Right renal pelvis (tissue), 4 donors: Measurements from ENCODE around the gene TTF2. TPM values are rescaled to one million over a fixed set of nuclear protein-coding genes. Genes with fewer than 3 reads are reported as not detected.
"Not testable (repeated sequence)": the region's sequence is repeated elsewhere in the genome, so short reads cannot be mapped to it uniquely, and the experiment has no call there.

Source experiments
- DNase-seq, 4 donors: peaks; one replicate each; pipeline ENCODE4 v3.0.0-alpha.2; 2013; ENCODE audit warnings: low read depth in 4 of 4, low spot score in 3 of 4, missing footprints in 1 of 4
- polyA plus RNA-seq, 4 donors: library from polyadenylated mRNA; unstranded; fragments of 120-200 nt; gene quantifications; one replicate each; pipeline ENCODE4 v1.2.1, GENCODE V29; 2013; ENCODE audit not compliant: insufficient read length in 4 of 4

Gene TTF2
- polyA plus RNA-seq, 4 donors, result 17.3 to 24.9 (median 23.0) TPM

DNA sequence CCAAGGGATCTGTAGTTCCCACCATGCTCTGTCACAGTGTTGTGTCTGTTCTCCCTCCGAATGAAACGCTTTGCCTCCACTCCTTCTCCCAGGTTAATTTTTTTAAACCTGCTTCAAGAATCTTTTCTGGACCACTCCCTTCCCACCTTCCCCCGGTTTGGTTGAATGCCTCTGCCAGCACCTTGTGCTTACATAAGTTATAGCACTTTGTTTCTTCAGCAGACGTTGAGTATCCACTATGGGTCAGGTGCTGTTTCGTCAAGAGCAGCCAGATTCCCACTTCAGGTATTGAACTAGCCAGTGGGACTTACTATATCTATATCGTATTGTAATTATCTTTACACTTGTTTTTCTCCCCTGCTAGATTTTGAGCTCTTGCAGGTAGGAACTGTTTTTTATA is 27.6 kb downstream of the TTF2 start:
- DNase-seq, result no peak

DNA sequence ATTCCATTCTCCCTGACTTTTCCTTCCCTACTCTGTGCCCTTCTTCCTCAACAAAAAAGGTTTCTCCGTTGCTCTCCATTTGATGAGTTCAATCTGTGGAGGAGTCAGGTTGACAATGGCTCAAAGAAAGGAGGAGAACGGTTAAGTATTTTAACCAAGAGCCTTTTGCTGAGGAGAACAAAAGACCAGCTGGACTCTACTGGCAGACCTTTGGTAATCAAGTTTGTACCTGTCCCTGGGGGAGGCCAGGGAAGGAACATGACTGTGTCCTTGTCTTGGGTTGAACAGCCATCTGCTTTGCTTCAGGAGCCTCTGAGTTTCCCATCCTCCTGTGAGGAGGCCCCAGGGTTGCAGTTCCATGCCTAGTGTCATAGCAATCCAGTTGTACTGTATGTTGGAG is 29.9 kb downstream of the TTF2 start:
- no peak for DNase-seq

DNA sequence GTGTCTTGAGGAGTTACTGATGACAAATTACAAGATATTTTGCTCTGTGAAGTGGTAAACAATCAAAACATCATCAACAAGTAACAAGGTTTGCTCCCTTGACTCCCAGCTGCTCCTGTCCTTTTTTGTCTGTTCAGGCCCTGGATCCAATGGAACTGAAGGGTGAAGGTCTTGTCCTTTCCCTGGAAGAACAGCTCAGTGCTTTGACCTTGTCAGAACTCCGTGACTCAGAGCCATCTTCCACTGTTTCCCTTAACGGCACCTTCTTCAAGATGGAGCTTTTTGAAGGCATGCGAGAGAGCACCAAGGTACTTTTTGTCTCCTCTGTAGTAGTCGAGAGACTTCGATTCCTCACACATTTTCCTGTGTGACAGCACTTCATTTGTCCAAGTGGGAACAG is 32.5 kb downstream of the TTF2 start:
- no peak for DNase-seq

DNA sequence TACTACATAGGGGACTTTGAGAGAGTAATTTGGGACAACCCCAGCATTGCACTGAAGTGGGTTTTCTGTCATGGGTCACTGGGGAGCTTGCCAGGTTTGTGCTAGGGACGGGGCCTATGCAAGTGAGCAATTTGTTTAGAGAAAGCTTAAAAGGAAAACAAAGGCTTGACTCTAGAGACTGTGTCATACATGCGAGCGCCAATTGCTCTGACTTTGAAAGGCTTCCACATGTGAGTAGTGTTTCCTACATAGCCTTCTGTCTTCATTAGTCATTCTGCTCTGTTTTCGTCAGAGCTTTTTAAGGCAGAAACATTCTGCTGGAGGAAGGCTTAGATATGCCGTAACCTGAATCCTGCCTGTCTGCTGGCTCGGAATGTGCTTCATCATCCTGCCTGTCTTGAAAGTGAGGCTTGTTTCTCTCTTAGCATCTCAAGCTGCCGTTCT is 33.0 kb downstream of the TTF2 start:
- DNase-seq, result peak in 3 of 4 donors; percentile 23 to 40 (median 36)

DNA sequence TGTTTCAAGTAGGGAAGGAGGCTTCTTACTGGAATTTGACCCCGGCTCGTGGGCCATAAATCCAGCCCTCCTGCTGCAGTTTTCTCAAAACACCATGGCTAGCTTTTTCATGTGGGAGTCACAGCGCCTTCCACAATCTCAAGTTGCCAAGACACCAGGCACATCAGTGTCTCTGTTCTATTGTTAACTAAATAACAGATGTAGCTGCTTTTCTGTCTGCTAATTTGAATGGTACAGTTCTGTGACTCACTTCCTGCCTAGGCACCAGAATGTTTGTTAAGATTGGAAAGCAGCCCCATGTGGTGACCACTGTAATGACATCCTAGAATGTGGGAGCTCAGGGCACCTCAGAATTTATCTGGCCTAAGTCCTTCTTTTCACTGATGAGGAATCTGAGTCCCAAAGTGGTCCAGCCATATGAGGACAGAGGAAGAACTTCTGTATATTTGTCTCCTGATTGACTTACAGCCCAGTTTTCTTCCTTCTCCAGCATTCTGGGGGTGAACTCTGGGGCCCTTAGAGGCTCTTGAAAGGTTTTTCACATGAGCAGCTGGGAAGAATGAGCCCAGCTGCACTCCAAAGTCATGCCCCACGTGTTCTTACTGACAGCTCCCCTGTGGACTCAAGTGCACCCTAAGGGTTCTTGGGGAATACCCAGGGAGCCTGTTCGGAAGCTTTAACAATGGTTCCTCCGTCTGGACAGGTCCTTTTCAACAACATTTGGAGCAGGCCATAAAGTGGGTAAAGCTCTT is 33.9 kb downstream of the TTF2 start:
- peak in 2 of 4 donors; percentile 28 to 33 for DNase-seq

DNA sequence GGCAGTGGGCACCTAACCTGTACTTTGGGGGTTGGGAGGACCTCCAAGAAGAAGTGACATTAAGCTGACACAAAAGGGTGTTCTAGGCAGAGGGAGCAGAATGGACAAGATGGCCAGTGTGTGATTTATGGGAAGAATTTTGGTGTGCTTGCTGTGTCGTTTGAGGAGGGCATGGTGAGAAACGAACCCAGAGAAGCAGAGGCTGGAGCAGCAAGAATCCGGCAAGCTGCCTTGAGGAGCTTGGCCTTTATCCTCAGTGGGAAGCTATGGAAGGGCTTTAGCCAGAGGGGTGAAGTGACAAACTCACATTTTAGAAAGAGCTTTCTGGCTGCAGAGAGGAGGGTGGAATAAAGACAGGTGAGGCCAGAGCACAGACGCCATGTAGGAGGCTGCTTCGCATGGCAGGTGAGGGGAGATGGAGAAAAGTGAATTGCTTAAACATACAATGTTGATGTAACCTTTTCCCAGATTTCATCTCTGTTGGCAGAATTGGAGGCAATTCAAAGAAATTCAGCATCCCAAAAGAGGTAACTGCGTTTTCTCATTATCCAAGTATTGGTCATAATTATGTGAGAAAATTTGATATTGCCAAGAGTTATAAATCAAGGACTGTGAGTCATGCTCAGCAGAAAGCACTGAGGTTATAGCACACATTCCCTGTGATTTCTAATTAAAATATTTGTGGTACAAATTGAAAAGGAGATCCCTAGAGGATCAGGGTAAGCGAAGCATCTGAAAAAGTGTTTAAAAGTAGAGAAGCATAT is 34.9 kb downstream of the TTF2 start:
- DNase-seq, result no peak

DNA sequence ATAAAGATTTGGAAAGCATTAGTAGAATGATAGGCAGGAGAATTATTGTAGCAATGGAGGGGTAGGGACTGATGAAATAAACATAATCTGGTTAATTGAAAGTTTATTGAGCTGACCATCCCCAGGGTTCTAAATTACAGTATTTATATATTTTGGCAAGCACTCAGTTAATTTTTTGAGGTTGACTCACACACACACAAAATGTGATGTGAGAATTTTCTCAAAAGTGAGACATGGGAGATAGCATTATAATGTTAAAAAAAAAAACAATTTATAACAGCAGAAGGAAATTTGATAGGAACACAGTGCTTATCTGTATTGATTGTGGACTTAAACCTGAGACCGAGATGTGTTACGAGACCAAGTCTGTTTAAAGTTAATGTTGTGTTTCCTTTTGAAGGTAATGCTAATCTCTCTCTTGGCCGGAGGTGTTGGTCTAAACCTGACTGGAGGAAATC is 36.9 kb downstream of the TTF2 start:
- DNase-seq, result no peak

DNA sequence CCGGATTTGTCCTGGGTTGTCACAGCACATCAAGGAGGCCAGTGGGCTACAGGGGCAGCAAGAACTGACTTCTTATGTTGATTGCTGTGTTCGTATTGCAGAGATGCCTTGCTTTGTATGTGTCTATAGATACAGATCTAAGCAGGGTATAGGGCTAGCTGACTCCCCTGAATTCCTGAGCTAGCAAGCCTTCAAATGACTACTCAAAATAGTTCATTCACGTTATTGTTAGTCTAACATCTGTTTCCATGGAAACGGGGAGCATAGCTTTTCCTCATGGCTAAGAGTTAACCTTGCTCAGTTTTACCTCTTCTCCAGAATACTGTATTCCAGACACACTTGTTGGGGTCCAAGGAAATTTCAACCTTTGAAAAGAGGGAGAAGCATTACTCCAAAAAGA is 37.3 kb downstream of the TTF2 start:
- DNase-seq, result no peak

DNA sequence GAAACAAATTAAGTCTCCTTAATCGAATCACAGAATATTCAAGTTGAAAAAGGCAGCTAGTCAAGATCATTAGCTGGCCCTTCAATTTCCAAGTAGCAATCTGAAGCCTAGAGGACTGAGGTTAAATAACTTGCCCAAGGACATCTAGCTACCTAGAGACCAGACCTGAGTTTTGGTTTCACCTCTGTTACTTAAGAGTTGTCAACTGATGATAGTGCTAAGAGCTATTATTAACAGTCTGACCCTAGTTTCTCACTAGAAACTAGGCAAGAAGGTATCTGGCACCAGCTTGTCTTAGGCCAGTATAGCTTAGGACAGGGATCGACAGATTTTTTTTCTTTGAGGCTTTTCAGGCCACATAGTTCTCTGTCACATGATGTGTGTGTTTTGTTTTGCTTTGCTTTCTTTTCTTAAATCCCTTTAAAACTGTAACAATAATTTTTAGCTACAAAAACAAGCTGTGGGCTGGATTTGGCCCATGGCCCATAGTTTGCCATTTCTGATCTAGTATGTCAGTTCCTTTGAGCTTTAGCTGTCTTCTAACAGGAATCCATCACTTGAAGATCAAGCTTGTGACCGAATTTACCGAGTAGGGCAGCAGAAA is 38.3 kb downstream of the TTF2 start:
- no peak for DNase-seq

DNA sequence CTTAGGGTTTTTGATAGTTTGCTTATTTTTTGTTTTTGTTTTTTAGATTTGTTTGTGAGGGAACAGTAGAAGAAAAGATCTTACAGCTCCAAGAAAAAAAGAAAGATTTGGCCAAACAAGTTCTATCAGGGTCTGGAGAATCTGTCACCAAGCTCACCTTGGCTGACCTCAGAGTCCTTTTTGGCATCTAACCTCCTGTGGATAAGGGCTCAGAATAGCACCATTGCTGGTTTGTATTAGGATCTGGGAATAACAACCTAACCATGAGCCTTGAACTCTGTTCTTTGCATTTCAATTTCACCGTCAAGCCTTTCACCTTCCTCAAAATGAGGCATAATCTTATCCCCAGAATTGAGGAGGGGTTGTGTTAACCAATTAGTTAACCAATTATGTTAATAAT is 41.2 kb downstream of the TTF2 start:
- no peak for DNase-seq

DNA sequence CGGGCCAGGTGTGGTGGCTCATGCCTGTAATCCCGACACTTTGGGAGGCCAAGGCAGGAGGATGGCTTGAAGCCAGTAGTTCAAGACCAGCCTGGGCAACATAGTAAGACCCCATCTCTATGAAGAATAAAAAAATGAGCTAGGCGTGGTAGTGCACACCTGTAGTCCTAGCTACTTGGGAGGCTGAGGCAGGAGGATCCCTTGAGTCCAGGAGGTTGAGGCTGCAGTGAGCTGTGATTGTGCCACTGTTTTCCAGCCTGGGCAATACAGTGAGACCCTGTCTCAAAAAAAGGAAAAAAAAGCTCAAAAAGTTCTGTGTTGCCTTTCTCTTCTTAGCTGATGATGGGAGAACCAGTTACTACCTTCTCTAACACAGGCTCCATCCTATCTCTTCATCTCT is 41.7 kb downstream of the TTF2 start:
- DNase-seq, result not testable (repeated sequence)

DNA sequence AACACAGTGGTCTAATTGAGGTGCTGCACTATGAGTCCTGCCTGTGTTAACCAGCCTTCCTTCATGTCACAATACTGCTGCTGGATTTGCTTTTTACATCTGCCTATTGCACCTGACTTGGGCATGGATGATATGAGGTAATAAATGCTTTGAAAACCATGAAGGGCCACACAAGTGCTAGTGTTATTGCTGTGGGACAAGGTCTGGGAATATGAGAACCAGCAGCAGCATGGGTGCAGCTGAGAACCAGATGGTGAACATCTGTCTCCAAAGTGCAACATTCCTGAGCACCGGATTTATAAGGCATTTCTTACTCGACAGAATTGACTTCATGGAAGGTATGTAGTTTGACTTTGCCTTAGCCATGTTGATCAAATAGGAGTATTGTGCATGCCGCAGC is 44.9 kb downstream of the TTF2 start:
- DNase-seq, result no peak

DNA sequence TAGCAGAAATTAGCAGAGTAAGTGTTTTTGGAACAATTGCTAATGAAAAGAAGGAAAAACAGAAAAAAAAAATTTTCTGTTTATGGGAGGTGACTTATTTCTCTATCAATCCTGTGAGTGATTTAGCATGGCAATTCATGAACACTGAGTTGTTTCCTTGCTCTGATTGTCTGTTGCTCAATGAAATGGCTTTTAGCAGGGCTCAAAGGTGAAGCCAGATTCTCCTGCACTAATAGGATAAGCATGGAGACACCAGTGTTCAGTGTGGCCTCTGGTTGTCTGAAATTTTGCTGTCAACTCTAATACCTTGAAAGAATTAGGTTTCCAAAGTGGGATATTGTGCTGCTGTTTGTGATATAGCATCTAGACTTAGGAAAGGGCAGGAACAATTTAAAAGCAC is 45.6 kb downstream of the TTF2 start:
- DNase-seq, result no peak

DNA sequence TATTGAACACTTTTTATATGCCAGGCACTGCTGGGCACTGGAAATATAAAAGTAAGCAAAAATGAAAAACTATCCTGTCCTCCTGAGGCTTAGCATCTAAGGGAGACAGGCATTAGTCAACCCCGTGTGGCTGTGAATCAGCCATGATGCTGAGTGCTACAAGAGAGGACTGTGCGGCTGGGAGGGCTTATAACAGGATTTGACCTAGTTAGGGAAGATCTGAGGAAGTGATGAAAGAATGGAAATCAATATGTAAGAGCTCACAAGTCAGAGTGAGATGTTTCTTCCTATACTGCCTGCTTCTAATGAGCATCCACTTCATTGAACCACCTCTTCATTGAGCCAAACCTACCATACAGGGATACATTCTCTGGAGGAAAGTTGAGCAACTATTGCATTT is 46.4 kb downstream of the TTF2 start:
- DNase-seq, result no peak

DNA sequence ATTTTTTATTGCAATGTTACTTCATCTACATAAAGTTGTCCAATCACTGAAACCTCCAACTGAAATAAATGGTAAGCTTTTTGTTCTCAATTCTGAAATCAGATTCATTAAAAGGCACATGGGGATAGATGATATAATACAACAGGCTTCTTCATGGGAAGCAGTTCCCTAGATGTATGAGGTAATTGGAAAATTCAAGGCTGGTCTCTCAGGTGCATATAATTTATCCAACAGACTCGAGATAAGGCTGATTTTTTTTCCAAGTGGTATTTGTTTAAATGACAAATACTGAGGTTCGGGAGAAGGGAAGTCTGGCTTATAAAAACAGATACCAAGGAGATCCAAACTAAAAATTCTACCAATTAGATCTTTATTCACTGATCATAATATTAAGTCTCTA is 47.2 kb downstream of the TTF2 start:
- DNase-seq, result no peak

DNA sequence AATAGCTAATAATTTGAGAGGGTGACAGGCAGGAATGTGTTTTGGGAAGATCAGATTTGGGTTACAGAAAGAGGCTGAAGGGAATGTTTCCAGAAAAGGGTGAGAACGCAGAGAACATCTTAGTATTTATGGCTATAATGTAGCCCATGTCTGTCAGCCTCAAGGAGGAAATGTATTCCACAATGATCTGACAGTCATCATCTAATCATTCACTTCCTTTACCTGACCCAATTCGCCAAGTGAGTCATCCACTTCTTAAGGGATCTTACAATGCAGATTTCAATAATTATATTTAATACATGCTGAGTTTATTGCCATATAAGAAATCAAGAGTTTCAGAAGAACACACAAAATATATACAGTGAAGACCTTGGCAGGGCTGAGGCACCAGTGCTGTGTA is 50.6 kb downstream of the TTF2 start:
- no peak for DNase-seq

DNA sequence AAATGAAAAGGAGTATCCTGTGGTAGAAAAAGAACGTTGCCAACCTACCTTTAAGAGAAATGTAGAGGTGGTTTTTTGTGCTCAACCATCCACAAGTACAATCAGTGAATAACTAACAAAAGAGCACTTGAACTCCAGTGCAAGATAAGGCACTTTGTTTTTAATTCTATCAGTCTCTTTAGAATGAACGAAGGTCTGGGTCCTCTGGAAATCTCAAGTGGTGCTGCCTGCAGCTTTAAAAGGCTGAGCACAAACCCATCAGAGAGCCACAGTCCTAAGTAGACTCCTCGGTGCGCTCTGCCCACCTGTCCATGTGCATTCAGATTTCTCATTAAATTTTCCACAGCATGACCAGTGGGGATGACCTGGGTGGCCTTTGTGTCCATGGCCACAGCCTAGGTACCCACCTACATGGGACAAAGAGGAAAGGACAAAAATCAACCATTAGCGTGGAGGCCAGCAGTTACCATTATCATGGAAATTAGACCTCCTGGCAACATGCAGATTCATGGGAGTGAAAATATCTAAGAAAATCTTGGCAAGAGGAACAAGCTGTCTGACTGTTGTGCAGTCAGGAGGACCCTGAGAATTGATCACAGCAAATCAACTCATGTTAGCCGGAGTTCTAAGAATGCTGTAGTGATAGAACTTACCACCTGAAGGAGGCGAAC is 52.1 kb downstream of the TTF2 start:
- DNase-seq, result no peak

DNA sequence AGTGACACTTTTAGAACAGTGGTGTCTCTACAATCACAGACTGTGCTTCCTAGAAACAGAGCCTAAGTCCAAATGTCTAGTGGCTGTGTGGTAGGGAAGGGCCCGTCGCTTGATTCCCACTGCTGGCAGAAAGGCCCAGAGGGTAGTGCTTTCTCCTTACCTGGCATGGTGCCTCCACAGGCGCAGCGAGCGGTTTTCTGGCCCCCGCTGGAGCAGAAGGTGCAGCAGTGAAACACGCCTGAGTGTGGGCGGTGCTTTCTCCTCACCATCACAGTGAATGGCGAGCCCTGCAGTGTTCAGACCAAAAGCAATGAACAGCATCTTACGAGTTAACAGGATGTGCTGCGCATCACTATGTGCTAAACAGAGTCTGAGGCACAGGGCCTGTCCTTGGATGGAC is 53.1 kb downstream of the TTF2 start:
- no peak for DNase-seq

DNA sequence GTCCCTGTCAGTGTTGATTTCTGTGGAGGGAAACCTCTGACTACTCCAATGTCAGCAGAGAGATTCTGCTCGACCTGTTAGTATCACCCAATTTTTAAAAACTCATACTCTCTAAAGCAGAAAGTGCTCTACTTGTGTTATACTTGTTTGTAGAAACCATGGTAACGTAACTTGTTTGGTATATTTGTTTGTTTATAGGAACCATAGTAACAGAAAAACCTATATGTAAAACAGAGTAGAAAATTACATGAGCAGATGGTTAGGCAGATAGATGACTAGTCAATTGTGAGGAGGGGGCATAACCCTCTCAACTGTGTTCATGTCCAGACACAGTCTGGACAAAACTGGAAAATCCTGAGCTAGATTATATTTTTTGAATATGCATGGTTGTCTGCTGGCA is 54.8 kb downstream of the TTF2 start:
- DNase-seq, result no peak

DNA sequence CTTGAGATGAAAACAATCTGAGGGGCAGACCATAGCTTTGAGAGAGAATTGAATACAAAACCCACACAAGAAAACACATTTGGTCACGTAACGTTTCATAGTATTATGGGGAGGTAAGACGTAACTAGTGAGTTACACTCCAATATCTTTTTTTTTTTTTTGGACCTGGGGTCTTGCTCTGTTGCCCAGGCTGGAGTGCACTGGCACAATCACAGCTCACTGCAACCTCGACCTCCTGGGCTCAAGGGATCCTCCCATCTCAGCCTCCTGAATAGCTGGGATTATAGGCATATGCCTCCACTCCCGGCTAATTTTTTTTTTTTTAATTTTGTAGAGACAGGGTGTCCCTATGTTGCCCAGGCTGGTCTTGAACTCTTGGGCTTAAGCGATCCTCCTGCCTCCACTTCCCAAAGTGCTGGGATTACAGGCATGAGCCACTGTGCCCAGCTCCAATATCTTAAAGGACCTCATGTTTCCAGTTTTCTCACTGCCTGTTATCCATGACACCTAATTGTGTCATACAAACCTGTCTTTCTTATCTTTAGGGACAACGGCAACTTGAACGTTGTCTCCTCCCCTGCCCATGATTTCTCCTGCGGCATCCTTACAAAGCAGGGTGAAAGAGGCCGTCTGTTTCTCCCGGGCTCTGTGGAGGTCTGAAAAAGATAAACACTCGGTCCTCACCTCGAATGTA is 56.1 kb downstream of the TTF2 start:
- no peak for DNase-seq

DNA sequence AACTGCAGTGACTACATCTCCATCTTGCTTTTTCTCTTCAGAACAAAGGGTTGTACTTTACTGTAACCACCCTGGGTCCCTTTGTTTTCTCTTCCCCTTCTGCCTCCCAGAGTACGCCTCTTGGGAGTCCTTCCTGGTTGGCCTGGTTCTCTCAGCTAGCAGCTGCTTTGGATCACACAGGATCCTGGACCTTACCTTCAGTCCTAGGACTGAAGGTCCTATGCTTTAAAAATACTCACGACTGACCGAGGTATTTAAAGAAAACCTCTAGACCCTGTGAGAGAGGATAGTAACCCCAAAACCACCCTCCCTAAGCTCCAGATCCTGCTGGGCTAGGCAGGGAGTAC is 56.6 kb downstream of the TTF2 start:
- no peak for DNase-seq
